HG02798 (cell line): ENCODE data around the gene STRIT1.

Experiments
- ATAC-seq: cut with Tn5 transposase; IDR thresholded peaks from one replicate; pipeline ENCODE4 v1.9.1; 2021; ENCODE audit warnings: mild to moderate bottlenecking; ENCODE audit not compliant: unreplicated experiment, poor library complexity

The STRIT1 gene

DNA sequence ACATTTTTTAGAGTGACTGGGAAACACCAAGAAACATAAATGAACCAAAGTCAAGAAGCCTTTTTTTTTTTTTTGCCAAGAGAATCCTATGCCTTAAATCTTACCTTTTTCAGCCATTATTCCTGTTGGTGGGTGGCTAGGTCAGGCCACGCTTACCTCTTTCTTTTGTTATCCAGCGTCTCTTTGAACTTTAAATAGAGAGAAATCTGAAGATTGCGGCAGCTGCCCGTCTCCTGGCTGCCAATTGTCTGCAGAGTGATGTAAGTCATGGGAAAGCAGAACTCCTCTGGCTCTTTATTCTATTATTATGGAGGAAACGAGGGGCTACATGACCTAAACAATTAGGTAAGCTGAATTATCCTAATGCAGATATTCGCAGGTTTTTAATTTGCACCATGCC, at the start of gene STRIT1:
Gene STRIT1, minus strand, starts transcription at position 168 of the 400 bp plus-strand sequence.
- ATAC-seq: no peak

DNA sequence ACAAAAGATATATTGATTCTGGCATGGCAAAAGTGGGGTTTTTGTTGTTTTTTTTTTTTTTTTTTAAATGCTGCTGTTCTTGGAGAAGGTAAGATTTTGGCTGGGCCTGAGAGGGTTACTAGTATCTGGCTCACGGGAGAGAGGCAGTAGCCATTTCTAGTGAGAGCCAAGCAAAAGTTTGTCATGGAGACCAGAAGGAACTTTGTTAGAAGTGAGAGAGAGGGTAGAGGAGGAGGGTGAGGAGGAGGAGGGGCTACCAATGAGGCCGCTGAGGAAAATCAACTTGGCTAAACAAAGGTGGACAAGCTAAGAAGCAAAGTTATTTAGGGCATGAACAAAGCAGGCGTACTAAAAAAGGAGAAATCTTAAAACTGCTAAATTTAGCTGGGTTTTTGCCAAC, 48.9 kb upstream of the STRIT1 start:
- no peak for ATAC-seq

DNA sequence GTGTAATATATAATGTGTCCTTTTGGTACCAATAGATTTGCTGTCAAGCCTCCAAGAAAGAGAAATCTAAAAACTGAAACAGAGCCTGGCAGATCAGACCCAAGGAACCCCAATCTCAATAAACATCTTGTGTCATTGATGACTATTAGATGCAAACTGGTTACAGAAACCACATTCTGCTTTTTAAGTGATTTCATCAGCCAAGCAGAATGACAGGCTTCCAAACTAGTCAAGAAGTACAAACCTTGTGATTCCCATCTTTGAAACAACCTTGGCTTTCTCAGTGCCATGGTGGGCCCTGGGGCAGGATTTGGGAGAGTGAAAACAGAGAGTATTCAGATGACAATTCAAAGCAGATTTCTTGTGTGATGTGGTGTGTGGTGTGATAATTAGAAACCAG, 45.6 kb upstream of the STRIT1 start:
- no peak for ATAC-seq

DNA sequence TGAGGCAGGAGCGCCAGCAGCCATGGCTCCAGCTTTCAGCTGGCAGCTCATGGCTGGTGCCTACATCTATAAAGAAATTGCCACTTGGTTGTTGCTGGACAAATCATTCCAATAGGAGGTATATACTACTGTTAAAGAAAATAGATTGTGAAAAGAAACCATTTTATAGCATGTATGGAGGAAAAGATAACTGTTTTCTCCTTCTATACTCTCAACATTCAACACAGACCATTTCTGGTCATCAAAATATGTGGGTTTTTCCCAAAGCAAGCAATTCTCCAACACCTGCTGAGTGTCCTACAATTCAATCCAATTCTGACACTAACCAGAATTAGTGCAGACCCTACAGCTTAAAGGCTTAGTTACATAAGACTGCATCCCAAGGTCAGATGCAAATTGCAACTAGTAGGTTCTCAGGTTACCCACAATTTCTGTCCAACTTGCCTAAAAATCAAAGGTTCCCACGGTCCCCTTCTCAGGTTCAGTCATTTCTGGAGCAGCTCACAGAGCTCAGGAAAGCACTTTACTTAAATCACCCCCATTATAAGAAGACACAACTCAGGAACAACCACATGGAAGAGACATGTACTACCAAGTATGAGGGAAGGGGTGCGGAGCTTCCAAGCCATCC, 42.4 kb upstream of the STRIT1 start:
- no peak for ATAC-seq

DNA sequence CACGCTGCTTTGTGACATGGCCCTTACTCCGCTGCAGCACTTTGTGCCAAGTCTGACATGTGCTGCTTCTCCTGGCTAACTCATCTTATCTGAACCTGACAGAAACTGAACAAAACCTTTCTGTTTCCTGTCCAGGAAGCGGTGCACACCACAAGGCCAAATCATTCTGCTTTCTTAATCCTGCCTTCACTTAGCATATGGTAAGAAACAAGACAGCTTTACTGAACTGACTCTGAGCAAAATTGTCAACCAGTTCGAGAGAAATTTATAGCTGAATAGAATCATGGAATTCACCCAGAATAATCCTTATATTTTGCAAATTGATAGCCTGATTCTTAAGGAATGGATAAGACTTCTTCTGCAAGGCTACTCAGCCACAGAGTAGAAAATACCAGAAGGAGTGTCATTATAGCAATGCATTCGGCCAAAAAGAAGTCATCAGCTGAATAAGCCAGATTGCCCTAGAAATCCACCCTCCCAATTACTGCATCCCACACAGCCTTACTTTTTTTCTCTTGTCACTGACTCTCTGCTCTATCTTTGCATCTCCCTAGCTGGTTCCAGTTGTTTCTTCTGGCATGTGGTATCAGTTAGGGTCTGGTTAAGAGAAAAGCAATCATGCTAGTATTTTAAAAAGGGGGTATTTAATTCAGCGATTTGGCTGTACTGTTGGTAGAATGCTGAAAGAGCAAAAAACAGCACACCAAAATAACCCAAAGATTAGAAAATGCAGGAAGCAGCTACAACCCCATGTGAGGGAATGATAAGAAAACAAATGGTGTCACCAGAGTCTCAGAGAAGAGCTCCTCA, 41.6 kb upstream of the STRIT1 start:
- ATAC-seq: peak; percentile 70

DNA sequence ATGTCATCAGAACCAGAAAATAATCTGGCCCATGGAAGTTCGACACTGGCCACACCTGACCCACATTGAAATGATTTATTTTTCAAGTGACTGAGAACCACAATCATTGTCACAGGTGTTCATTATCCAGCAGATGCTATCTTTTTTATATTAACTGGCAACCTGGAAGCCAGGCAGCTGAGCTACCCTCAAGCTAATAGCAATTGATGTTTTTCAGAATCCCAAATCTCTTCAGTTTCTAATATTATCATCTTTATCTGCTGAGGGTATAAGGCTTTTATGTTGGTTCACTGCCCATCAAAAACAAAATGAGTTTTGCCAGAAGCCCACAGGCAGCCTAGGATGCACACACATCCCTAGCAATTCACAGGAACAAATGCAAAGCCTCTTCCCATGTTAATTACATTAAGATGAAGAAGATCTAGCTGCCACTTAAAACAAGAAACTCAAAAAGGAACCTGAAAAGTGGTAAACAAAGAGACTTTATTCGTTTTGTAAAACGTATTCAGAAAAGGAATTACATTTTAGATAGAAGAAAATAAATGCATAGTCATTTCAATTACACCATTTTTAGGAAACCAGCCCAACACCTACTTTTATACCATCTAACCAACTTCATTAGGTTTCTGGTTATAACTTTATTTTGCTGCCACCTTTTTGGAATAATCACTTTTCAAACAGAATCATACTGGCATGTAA, 40.9 kb upstream of the STRIT1 start:
- no peak for ATAC-seq

DNA sequence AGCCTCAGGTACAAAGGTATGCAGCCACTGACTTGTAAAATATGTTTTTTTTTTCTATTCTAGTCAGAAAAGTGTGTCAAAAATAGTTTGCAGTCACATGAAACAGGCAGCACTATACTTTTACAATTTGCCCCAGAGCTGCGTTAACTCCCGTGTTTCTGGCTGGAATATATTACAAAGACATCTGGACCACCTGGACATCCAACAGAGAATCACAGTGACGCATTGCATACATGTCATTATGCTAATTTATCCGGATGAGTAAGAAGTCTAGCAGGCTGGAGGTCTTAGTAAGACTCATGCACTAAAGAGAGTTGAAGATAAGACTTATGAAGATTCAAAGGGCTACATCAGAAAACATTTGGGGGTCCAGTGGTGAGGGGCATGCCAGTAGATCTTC, 39.2 kb upstream of the STRIT1 start:
- no peak for ATAC-seq

DNA sequence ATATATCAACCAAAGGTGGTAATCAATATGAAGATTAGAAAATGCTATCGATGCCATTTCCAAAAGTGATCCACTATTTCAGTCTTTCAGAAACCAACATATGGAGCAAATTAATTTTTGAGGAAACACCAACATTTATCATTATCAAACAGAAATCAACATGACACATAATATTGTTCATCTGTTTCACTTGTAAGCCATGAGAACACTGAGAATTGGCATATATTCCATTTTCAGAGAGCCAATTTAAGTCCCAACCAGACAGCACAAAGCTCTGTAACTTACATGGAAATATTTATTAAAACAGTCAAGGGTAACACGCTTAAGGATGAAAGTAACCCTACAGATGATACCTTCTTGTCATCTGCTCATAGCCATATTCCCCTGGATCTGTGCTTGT, 37.6 kb upstream of the STRIT1 start:
- ATAC-seq: no peak

DNA sequence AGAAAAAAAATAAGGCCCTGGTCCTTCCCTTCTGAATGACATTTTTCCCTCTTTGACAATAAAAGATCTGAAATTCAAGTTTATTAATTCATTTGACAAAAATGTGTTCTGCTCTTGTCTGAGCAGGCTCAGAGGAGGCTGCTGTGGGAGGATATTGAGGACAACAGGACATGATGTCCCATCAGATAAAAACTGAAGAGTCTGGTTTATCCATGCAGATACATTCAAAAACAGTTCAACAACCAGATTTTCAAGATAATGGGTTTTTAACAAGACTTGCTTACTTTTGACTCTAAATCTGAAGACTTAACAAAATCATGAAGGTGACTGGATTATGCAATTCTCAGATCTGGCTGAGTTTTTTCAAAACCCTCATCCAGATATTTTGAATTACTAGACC, 36.9 kb upstream of the STRIT1 start:
- no peak for ATAC-seq

DNA sequence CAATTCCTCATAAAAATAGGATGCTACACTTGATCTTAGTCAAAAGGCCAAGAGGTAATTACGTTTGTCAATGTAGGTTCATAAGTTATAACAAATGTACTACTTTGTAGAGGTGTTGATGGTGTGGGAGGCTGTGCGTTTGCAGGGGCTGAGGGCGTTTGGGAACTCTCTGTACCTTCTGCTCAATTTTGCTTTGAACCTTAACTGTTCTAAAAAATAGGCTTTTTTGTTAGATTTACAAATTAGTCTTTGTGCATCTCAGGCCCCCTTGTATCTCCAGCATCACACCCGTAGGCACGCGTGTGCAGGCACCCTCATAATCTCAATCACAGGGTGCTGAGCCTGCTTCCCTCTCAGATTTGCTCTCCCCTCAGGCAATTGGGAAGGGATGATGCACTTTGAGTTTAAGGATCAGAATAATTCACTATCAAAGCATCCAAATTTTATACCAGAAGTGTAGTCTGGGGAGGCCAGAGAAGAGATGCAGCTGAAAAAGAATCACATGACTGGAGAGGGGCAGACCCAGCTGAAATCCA, 36.1 kb upstream of the STRIT1 start:
- ATAC-seq: no peak

DNA sequence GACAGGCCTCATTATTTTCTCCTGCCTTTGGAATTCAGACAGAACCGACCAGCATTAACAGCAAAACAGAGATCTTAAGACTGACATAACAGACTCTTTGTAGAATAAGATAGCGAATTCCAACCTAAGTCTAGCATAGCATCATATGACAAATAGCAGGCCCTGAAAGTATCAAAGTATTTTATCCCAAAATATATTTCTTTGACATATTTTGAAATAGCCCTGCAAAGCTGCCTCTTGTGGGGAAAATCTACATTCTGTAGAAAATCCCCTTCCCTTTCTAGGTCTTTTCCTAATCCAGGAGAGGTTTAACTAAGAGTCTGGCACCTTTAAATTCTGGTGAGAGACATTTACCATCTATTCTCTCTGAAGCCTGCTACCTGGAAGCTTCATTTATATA, 34.4 kb upstream of the STRIT1 start:
- no peak for ATAC-seq

DNA sequence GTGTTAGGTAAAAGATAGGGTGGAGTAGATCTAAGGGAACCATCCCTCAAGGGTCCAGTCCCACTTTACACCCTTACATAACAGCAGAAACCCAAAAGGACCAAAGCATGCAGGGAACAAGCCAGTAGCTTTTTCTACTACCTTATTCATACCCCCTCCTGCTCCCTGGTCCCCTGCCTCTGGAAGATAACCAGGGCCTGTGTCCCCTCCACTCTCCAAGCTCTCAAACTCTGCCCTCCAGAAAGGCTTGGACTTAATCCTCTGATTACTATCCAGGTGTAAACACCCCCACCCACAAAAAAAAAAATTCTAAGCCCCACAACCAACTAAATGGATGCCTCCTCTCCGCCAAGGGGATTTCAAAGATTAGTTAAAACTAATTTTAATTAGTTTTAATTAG, 33.9 kb upstream of the STRIT1 start:
- ATAC-seq: no peak

DNA sequence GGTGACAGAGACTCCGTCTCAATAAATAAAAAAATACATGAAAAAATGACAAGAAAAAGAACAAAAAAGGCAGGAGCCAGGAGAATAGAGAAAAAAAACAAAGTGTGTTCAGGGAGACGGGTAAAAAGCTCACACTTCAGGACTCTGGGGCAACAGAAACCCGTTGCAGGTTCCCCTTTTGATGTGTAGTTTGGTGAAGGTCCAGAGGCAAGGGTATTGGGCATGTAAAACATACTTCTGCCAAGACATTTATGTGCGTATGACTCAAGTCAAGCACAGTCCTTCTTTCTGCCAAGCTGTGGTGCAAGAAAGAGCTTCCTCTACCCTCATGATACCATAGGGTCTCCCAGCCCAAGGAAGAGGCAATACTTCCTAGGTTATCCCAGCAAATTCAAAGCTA, 33.4 kb upstream of the STRIT1 start:
- ATAC-seq: no peak

DNA sequence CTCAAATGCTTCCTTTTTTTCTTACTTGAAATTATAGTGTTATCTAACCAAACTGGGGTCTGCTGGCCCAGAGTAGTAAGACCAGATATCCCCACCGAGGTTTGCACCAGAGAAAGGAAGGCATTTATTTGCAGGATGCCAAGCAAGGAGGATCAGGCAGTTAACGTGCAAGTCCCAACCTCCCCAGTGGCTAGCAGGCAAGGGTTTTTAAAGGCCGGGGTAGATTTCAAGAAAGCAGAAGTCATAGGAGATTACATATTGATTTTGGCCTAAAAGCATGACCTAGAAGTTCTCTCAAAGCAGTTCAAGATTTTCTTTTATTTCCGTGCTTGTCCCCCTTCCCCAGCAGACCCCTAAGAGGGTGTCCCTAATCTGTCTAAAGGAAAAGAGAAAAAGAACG, 32.8 kb upstream of the STRIT1 start:
- ATAC-seq: no peak

DNA sequence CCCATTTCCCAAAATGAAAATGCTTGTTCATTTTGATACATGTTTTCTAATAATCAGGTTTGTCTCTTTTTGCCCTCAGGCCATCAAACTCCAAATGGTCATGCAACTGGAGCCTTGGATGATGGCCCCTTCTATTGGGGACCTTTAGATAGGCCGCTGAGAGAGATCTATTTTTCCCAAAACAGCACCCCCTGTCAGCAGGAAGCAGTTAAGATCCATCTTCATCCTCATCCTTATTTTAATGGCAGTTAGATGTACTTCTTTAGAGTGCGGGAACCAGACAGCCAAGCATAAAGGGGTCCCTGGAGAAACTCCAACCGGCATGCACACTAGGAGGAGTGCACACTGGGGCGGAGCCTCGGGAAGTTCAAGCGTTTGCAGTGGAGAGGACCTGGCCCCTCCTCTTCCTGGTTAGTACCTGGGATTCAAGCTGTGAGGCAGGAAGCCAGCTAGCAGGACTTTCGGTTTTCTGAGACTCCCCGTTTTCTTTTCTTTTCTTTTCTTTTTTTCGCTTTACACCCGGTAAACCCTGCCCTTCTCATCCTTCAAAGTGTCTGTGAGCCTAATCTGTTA, 31.9 kb upstream of the STRIT1 start:
- no peak for ATAC-seq

DNA sequence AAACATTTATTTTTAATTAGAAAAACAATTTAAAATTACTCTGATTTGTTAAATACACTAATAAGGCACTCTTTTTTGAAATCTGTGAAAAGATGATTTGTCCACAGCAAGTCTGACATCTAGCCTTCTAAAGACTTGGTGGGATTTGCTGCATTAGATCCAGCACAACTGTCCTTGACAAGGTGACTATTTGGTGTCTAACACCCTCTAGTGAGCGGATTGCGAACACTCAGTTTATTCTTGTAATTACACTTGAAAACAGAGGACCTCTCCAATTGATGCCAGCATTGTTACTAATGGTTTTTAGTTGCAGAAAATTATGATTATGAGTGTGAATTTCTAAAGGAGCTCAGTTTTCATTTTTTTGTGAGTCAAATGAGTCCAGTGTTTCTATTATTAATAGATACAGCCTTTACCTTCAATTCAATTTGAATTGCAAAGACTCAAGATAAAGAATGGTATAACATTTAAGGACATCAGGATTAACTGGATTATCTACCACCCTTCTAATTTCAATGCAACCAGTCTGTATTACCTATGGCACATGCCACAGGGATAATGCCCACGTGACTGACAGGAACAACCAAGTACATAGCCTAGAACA, 29.7 kb upstream of the STRIT1 start:
- ATAC-seq: peak; percentile 90

DNA sequence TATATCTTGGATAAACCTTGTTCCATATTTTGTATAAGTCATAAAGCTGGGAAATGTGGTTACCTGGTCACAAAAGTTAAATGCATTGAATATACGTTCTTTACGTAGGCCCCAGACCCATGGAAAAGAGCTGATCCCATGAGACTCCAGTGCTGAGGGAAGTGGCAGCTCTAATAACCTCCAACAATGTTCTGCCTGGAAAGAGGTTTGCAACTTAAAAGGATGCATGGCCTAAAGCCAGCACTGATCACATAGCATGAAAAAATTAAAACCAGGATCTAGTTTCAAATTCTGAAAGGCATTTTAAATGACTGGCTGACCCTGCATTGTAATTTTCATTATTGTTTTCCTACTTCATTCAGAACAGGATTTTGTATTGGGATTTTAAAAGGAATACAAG, 27.9 kb upstream of the STRIT1 start:
- no peak for ATAC-seq

DNA sequence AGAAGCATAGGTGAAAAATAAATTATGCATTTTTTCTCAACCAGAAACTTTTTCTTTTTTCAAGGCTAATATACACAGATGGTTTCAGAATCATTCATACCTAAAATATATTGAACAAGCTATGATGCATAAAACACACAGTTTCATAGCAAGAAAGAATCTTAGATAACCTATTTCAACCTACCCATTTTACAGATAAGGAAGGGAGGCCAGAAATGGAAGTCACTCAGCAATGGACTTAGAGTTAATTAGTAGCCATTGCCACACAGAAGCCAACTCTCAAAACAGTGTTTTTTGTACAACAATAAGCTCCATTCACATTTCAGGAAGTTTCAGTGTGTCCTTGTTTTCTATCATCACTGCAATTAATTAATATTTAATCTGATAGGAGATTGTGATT, 27.5 kb upstream of the STRIT1 start:
- no peak for ATAC-seq

DNA sequence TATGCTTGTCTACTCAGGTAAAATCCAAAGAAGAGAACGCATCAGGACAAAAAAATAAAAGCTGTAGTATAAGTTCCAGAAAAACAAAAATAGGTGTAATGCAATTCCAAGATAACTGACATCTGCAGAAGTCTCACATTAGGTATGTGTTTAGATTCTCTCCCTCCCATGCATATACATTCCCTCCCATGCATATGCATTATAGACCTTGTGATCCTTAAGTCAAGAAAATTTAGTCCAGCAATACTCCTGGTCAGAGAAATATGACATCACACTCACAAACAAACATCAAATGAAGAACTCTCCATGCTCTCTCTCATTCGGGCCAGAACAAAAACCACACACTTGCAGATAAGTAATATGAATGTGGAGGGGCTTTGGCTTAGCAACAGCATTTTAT, 25.3 kb upstream of the STRIT1 start:
- ATAC-seq: no peak

DNA sequence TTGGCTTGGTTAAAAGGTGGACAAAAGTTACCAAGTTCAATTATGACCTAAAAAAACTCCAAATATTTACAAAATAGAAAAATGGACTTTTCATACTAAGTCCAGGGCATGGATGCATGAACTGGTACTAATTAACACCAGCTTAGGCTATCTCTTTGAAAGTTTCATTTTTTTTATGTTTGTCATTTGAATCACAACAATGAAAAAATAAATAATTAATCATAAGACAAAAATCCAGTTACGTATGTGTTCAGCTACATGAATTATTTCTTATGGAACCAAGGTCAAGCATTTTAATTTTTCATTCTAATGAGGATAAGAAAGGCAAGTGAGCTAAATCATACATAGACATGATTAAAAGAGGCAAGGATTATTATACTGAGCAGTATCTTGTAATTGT, 23.7 kb upstream of the STRIT1 start:
- no peak for ATAC-seq

DNA sequence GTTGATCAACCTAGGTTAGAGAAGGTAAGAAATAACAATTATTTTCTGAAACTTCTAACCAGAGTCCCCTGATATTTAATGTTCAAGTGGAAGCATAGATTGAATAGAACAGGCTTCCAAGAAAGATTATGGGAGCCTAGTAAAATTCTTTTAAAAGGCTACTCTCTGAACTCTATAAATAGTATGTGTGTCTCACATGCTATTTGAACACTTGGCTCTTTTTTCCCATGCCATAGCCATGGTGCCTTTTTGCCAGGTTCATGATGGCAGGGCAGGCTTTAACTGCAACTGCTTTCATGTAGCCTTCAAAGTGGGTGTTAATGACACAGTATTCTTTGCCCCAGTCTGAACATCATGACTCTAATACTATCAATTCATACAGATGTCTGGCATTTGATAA, 22.9 kb upstream of the STRIT1 start:
- no peak for ATAC-seq
